NB4 (cell line): ENCODE data around the gene TEKT5.

Experiments used
- DNase-seq: peaks from one replicate; pipeline ENCODE4 v3.0.0; 2010; ENCODE audit warnings: low read depth
- H3K4me3 ChIP-seq: one replicate; pipeline ENCODE4 v1.5.1; 2011; ENCODE audit warnings: mild to moderate bottlenecking, low read depth, low read length, moderate library complexity
- MYC ChIP-seq: IDR thresholded peaks from 2 replicates; pipeline ENCODE4 v1.6.1; 2011; ENCODE audit warnings: low read depth, low read length
- POLR2A ChIP-seq: IDR thresholded peaks from 2 replicates; pipeline ENCODE4 v1.6.1; 2011; ENCODE audit warnings: mild to moderate bottlenecking; ENCODE audit not compliant: insufficient read length; ENCODE audit errors: extremely low read depth
- TF ChIP-seq, protein P1 (sequence below): IDR thresholded peaks from one replicate; pipeline ENCODE4 v1.5.1; 2012; ENCODE audit warnings: low read depth, low read length
- TF ChIP-seq, protein P2 (sequence below): IDR thresholded peaks from 2 replicates; pipeline ENCODE4 v1.6.1; 2011; ENCODE audit warnings: low read depth, low read length

The TEKT5 gene

DNA sequence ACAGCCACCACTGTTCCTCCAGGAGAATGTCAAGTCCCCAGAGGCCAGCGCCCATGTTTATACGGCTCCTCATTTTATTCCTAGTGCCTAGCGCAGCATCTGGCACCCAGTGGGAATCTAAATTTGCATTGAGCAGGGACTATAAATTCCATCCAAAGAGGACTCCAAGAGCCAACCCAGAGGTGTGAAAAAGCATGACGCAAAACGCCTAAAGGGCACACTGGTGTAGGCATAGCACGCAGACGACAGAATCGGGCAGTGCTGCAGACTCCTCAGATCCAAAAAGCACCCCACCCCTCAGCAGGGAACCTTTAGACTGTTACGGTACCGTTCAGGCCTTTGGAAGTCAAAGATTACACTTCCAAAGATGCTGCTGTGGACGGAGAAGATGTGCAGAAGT is 19.5 kb downstream of the TEKT5 start:
- H3K4me3 ChIP-seq: no peak overlapping the region
- TF ChIP-seq, protein P1, sequence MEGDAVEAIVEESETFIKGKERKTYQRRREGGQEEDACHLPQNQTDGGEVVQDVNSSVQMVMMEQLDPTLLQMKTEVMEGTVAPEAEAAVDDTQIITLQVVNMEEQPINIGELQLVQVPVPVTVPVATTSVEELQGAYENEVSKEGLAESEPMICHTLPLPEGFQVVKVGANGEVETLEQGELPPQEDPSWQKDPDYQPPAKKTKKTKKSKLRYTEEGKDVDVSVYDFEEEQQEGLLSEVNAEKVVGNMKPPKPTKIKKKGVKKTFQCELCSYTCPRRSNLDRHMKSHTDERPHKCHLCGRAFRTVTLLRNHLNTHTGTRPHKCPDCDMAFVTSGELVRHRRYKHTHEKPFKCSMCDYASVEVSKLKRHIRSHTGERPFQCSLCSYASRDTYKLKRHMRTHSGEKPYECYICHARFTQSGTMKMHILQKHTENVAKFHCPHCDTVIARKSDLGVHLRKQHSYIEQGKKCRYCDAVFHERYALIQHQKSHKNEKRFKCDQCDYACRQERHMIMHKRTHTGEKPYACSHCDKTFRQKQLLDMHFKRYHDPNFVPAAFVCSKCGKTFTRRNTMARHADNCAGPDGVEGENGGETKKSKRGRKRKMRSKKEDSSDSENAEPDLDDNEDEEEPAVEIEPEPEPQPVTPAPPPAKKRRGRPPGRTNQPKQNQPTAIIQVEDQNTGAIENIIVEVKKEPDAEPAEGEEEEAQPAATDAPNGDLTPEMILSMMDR: no peak
- TF ChIP-seq POLR2A (no peak), MYC (no peak)
- TF ChIP-seq, protein P2, sequence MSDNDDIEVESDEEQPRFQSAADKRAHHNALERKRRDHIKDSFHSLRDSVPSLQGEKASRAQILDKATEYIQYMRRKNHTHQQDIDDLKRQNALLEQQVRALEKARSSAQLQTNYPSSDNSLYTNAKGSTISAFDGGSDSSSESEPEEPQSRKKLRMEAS: no peak
- DNase-seq: no peak

DNA sequence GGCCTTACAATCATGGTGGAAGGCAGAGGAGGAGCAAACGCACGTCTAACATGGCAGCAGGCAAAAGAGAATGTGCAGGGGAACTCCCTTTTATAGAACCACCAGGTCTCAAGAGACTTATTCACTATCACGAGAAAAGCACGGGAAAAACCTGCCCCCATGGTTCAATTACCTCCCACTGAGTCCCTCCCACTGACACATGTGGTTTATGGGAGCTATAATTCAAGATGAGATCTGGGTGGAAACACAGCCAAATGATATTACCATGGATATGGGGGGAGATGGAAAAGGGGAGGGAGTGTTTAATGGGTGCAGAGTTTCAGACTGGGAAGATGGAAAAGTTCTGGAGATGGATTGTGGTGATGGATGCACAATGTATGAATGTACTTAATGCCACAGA is 23.0 kb downstream of the TEKT5 start:
- H3K4me3 ChIP-seq: no peak overlapping the region
- DNase-seq: no peak
- TF ChIP-seq MYC (no peak), POLR2A (no peak)
- TF ChIP-seq, protein P2: no peak
- TF ChIP-seq, protein P1: no peak

DNA sequence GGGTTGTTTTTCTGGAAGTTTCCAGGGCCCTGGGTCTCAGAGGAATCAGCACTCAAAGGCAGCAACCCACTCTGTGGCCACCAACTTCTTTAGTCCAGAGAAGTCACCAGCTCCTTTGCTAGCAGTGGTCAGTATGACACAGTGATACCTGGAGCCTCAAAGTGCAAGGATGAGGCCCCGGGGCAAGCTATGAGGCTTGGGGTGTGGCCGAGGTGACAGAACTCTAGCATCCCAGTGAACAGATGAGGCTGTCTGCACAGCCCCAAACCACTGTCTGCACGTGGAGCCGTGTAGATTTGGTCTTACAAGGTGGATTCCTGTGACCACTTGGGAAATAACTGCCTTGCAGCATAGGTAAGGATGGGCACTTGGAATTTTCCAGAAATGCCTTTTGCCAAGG is 24.9 kb downstream of the TEKT5 start:
- H3K4me3 ChIP-seq: no peak overlapping the region
- no peak for DNase-seq
- TF ChIP-seq POLR2A: no peak
- TF ChIP-seq, protein P2: no peak
- TF ChIP-seq, protein P1: no peak
- TF ChIP-seq MYC: no peak

DNA sequence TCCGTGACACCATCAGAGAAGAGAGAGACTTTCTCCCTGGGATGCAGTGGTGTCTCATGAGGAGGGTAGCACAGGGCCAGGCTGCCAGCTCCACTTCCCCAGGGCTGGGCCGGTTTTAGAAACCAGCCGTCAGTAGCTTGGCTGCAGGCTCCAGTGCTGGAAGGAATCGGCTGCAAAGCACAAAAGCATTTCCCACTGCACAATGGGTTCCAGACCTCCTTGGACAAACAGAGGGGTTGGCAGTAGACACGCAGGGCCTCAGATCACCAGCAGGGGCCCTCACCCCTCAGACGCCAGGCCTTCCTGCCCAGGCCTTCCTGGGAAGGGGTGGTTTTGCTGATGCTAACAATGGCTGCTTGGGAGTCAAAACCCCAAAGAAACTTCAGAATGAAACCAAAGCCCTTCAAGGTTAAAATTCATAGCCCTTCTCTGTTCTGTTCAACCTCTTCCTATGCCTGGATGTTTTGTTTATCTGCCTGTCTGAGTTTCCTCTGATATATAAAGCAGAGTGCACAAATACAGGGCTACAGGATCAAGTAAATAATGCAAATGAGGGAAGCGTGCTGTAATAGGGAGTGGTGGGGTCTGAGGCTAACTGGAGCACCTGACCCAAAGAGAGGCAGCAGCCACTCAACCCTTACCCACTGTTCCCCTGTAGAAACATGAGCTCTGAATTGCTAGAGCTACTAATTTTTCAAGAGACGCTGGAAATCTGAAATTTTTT is 26.2 kb downstream of the TEKT5 start:
- TF ChIP-seq, protein P1: peak; percentile 66
- TF ChIP-seq POLR2A: no peak
- peak; percentile 34 for DNase-seq
- H3K4me3 ChIP-seq: no peak overlapping the region

DNA sequence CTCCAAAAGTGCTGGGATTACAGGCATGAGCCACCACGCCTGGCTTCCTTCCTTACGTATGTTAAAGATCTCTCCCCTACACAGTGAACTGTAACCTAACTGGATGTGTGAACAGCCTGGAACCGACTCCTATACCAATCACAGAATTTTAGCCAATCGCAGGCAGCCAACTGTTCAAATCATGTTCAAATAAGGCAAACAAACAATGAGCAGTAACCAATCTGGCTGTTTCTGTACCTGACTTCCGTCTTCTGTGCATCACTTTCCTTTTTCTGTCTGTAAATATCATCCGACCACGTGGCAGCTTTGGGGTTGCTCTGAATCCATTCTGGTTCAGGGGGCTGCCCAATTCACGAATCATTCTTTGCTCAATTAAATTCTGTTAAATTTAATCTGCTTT is 27.5 kb downstream of the TEKT5 start:
- no peak for TF ChIP-seq MYC
- TF ChIP-seq, protein P2: no peak
- TF ChIP-seq, protein P1: no peak
- TF ChIP-seq POLR2A: no peak
- DNase-seq: no peak

More for the DNA sequence above, 27.5 kb downstream of the TEKT5 start:
- H3K4me3 ChIP-seq: no peak overlapping the region
